HG03442 (cell line): ENCODE measurements around the gene LDLRAD4.

Source experiments
- ATAC-seq: cut with Tn5 transposase; IDR thresholded peaks from one replicate; pipeline ENCODE4 v1.9.1; 2021; ENCODE audit warnings: mild to moderate bottlenecking, moderate library complexity; ENCODE audit not compliant: unreplicated experiment

LDLRAD4 gene

GRCh38 chr18:13499803-13500202, 281.2 kb downstream of the LDLRAD4 start:
- no peak for ATAC-seq

- ATAC-seq = no peak
Measured at GRCh38 chr18:13500227-13500865, 281.8 kb downstream of the LDLRAD4 start.

DNA sequence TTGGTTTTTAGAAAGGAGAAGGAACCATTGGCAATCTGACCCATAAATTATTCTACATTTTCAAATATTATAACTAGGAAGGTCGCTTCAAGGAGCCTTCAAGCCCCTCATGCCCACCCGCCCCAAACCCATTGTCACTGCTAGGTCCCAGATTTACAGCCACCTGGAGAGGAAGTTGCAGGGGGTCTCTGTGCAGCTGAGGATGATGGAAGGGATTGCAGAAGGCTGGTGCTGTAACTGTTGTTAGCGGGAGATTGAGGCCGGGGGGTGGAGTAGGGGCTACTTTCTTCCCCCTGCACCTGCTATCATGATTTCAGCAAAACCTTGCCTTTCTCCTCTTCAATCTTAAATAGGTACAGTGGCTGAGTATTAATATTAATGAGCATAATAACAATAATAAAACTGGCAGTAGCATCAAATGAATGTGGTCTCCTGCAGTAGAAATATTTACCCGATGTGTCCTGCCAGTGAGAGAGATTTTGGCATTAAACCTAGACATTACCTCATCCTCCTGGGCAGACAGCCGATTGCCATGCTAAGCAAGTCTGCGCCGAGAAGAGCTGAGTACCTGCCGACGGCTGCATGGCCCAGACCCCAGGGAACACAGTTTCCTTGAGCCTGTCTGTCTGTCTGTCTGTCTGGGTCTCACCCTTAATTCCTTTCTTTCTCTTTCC, 282.4 kb downstream of the LDLRAD4 start:
- no peak for ATAC-seq

DNA sequence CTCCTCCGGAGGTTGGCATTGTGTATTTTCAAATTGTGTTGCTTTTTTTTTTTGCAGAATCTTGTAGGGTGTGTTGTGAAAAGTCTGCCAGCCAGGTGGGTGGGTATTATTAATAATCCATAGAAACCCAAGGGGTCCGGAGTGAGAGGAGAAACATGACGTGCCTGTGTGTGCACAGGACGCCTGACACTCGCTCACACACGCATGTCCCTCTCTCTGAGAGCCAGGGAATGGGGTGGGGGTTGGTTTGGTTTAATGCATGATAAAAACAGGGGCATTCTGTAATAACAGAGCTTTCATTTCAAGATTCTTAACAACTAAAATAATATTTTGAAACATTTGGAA, 283.0 kb downstream of the LDLRAD4 start:
- no peak for ATAC-seq

DNA sequence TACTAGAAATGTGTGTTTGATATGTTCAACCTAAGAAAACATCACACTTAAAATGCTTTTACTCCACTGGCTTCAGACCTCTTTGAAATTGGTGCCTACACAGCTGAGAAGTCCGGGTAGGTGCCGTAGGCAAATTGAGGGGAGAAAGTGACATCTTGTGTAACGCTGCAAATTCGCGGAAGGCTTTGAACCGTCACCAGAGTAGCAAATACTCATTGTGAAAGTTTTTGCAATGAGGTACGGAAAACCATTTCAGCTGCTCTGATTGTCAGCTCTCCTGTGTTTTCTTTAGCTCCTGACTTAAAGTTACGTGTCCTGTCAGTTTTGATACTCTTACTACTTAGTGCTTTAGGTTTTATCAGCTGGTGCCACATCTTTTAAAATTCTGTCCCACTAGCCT, 283.3 kb downstream of the LDLRAD4 start:
- ATAC-seq = peak; percentile 98

DNA sequence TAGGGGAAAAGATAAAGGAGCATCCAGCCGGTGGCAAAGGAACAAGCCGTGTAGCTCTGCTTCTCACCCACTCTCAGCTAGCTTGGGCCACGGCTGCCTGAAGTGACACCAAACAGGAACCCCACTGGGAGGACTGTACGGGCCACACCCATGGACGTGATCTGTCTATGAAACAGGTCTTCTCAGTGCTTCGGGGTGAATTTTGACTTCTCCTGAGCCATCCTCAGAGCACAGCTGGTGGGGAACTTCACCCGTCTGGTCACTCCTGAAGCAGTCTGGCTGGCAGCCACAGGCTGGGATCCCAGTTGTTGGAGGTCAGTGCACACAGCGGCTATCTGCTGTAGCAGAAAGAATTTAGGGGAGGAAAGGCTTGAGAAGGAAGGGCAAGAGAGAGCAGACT, 284.0 kb downstream of the LDLRAD4 start:
- ATAC-seq = no peak

- ATAC-seq = no peak
Measured at GRCh38 chr18:13503836-13504235, 285.3 kb downstream of the LDLRAD4 start.

GRCh38 chr18:13505780-13506345, 287.3 kb downstream of the LDLRAD4 start:
- no peak for ATAC-seq

DNA sequence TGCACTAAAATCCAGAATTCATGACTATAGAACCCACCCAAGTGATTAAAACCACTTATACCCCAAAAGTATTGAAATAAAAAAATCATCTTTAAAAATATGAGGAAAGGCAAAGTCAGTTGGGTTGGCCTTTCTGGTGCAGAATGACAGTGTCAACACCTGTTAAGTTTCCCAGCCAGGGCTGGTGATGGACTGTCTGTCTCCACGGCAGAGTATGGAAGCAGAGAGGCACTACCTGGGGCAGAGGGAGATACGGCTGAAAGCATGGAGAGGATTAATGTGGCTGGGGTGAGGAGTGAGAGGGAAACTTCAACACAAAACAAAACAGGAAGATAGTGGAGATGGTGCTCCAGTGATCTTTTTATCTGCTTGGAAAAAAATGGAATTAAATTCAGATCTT, 292.0 kb downstream of the LDLRAD4 start:
- ATAC-seq = no peak

GRCh38 chr18:13511961-13512577, 293.5 kb downstream of the LDLRAD4 start:
- ATAC-seq = no peak

GRCh38 chr18:13513021-13513420, 294.5 kb downstream of the LDLRAD4 start:
- no peak for ATAC-seq

- ATAC-seq = no peak
Measured at GRCh38 chr18:13513481-13513880, 294.9 kb downstream of the LDLRAD4 start.

GRCh38 chr18:13514558-13514957, 296.0 kb downstream of the LDLRAD4 start:
- no peak for ATAC-seq

- ATAC-seq = no peak
Measured at GRCh38 chr18:13516855-13517254, 298.3 kb downstream of the LDLRAD4 start.

DNA sequence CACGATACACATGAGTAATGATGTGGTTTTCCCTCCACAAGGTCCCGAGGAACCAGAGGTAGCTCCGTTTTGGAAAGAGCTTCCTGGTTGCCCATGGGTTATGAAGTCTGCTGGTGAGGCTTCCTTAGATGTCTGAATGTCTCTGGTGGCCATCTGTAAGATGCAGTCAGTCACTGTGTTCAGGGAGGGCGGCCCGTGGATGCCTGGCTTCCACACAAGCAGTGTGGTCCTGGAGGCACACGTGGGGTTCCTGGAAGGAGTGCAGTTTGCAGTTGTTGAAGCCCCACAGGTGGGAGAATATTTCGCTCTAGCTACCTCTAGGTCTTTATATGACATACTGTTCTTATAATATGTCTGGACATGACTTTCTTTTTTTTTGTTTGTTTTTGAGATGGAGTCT, 298.8 kb downstream of the LDLRAD4 start:
- no peak for ATAC-seq

DNA sequence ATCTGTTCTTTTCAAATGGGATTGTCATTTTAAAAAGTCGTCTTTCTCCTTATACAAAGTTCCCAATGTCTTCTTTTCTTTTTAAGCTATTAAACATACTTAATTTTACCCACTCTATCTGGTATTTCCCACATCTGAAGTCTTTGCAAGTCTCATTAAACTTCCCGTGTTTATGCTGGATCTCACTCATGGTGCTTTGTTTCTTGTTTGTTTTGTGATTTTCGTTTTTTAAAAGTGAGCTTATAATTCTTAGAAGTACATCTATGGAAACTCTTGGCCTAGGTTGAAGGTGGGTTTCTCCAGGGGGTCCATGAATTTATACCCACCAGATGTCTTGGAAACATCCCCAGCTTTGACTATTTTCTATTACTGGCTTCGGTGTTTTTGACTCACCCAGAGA, 299.8 kb downstream of the LDLRAD4 start:
- ATAC-seq = no peak

- ATAC-seq = no peak
Measured at GRCh38 chr18:13520306-13520705, 301.7 kb downstream of the LDLRAD4 start.

- ATAC-seq = no peak
Measured at GRCh38 chr18:13520741-13521140, 302.2 kb downstream of the LDLRAD4 start.

GRCh38 chr18:13521418-13521817, 302.9 kb downstream of the LDLRAD4 start:
- ATAC-seq = no peak

DNA sequence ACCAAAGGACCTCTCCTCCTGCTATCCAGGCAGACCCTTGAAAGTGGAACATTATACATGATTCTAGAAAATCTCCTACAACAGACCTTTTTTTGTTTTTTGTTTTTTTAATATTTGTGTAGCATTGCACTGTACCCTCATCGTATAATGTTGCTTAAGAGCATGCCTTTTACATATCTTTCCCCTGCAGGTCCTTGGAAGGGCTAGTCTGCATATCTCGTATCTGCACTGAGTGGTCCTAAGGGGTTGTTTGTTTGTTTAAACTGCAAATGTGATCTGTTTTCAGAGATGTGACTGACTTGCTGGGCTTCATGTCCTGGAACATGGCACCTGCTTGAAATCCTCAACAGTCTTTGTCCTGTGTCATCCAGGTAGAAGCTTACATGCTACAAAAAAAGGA, 303.7 kb downstream of the LDLRAD4 start:
- no peak for ATAC-seq

DNA sequence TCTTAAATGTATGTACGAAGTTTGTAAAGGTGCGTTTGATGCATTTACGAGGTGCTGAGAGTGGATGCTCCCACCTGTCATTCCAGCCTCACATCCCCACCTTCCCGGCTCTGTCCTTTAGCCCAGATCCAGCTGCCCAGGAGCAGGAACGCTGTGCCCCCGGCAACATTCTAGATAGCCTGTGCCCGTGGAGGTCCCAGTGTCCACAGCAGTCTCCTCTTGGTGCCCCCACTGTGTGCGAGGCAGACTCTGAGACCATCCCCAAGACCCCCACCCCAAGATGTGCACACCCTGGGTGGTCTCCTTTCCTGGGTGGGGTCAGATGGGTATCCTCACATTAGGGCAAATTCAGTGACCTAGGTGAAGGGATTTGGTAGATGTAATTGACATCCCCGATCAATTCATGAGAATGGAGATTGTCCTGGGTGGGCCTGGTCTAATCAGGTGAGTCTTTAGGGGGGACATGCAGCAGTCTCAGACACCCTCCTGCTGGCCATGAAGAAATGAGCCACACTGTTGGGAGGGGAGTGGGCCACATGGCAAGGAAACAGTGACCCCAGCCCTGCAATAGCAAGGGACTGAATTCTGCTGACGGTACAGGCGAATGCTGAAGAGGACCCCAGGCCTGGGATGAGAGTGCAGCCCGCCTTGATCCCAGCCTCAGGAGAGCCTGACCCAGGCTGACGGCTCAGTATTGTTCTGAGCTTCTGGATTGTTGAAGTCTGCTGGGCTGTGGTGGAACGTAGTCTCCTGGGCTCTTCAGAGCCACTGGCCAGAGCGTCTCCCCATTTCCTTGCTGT, 304.5 kb downstream of the LDLRAD4 start:
- no peak for ATAC-seq
